Stimulated activated naive CD4-positive, alpha-beta T cell (primary cell): Measurements from ENCODE around the gene ATP6V0C.

Experiments
- DNase-seq, 6 experiments: peaks; one replicate each; lab custom pipeline; 2025; lab: John Stamatoyannopoulos, UW

ATP6V0C gene

GRCh38 chr16:2490190-2491105, 23.3 kb upstream of the ATP6V0C start:
- DNase-seq = no peak

- DNase-seq = no peak
These were observed 21.5 kb upstream of the ATP6V0C start for GRCh38 chr16:2492292-2492691.

- DNase-seq = no peak
These were observed 20.1 kb upstream of the ATP6V0C start for GRCh38 chr16:2493605-2494004.

- DNase-seq = no peak
These were observed 19.1 kb upstream of the ATP6V0C start for GRCh38 chr16:2494616-2495015.

- DNase-seq = no peak
These were observed 18.7 kb upstream of the ATP6V0C start for GRCh38 chr16:2495041-2495440.

GRCh38 chr16:2496223-2497115, 17.3 kb upstream of the ATP6V0C start:
- DNase-seq = no peak

- no peak for DNase-seq
These were observed 16.6 kb upstream of the ATP6V0C start for GRCh38 chr16:2497116-2497630.

- DNase-seq = no peak
These were observed 15.9 kb upstream of the ATP6V0C start for GRCh38 chr16:2497695-2498484.

- no peak for DNase-seq
These were observed 15.1 kb upstream of the ATP6V0C start for GRCh38 chr16:2498531-2499253.

GRCh38 chr16:2499454-2499853, 14.3 kb upstream of the ATP6V0C start:
- DNase-seq = no peak

- DNase-seq = no peak
These were observed 13.8 kb upstream of the ATP6V0C start for GRCh38 chr16:2499890-2500429.

- no peak for DNase-seq
These were observed 13.3 kb upstream of the ATP6V0C start for GRCh38 chr16:2500430-2500917.

- peak; percentile 38 to 82 (median 73) for DNase-seq
These were observed 12.6 kb upstream of the ATP6V0C start for GRCh38 chr16:2500918-2501750.

GRCh38 chr16:2501946-2502895, 11.5 kb upstream of the ATP6V0C start:
- DNase-seq = no peak

- DNase-seq = no peak
These were observed 8.1 kb upstream of the ATP6V0C start for GRCh38 chr16:2505695-2506094.

GRCh38 chr16:2507052-2507659, 6.6 kb upstream of the ATP6V0C start:
- DNase-seq = no peak

GRCh38 chr16:2507665-2508064, 6.1 kb upstream of the ATP6V0C start:
- no peak for DNase-seq
